ENCODE data around the gene ASB4. TPM values are rescaled to one million over a fixed set of nuclear protein-coding genes. Genes with fewer than 3 reads are reported as not detected.
"Not testable (repeated sequence)": the region's sequence is repeated elsewhere in the genome, so short reads cannot be mapped to it uniquely, and the experiment has no call there.

The ASB4 gene
- total RNA-seq, 1 donor from 2014 or later, result 6.3 TPM

DNA sequence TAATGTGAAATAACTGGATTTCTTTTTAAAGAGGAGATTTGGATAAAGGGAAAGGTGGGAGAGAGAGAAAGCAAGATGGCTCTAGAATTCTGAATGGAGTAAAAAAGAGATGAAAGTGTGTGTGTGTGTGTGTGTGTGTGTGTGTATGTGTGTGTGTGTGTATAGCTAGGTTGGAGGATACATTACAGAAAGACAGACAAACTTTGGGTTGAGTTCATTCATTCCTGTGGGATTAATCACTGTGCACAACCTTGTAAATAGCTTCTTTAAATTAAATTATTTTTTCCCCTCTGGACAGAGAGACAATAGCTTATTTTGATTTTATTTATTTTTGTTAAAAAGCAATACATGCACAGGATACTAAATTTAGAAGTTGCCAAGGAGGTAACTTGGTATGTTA lies 7.5 kb downstream of the ASB4 start:
- no peak overlapping the region for H3K4me3 ChIP-seq
- no peaks in the 10 kb centered on the region for H3K27me3 ChIP-seq (ENCODE audit: low read depth)
- intact Hi-C loops (cut with micrococcal nuclease), result no loop called here
- H3K36me3 ChIP-seq, result no peaks in the 10 kb centered on the region
- H3K9me3 ChIP-seq (replicated peaks), result no peaks in the 10 kb centered on the region
- H3K4me1 ChIP-seq, result peaks cover 14% of the 10 kb centered on the region
- no peak for DNase-seq
- TF ChIP-seq, protein P1, sequence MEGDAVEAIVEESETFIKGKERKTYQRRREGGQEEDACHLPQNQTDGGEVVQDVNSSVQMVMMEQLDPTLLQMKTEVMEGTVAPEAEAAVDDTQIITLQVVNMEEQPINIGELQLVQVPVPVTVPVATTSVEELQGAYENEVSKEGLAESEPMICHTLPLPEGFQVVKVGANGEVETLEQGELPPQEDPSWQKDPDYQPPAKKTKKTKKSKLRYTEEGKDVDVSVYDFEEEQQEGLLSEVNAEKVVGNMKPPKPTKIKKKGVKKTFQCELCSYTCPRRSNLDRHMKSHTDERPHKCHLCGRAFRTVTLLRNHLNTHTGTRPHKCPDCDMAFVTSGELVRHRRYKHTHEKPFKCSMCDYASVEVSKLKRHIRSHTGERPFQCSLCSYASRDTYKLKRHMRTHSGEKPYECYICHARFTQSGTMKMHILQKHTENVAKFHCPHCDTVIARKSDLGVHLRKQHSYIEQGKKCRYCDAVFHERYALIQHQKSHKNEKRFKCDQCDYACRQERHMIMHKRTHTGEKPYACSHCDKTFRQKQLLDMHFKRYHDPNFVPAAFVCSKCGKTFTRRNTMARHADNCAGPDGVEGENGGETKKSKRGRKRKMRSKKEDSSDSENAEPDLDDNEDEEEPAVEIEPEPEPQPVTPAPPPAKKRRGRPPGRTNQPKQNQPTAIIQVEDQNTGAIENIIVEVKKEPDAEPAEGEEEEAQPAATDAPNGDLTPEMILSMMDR (IDR thresholded peaks at IDR 0.05; ENCODE audit: borderline replicate concordance), result no peak
- H3K27ac ChIP-seq (replicated peaks), result no peak overlapping the region

DNA sequence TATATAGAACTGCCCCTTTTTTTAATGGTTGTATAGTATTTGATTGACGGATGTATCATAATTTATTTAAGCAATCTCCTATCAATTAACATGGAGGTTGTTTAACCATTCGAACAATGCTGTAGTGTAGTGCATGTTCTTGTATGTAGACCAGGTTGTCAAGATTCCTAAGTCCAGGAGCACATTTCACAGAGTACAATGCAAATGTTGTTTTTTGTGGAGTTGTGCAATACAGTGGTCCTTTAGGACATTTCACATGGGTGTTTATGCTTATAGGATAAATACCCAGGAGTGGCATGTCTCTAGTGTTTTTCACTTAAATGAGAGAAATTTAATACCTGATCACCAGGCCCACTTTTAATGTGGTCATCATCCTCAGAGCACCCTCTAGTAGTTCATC lies 8.1 kb downstream of the ASB4 start:
- no peak for DNase-seq
- Histone ChIP-seq H3K9me3 (replicated peaks) (no peaks in the 10 kb centered on the region), H3K4me1 (peaks cover 14% of the 10 kb centered on the region), H3K27ac (replicated peaks) (no peak overlapping the region), H3K4me3 (no peak overlapping the region), H3K36me3 (no peaks in the 10 kb centered on the region), H3K27me3 (ENCODE audit: low read depth) (no peaks in the 10 kb centered on the region)
- TF ChIP-seq, protein P1 (IDR thresholded peaks at IDR 0.05; ENCODE audit: borderline replicate concordance), result no peak
- intact Hi-C loops (cut with micrococcal nuclease), result no loop called here

DNA sequence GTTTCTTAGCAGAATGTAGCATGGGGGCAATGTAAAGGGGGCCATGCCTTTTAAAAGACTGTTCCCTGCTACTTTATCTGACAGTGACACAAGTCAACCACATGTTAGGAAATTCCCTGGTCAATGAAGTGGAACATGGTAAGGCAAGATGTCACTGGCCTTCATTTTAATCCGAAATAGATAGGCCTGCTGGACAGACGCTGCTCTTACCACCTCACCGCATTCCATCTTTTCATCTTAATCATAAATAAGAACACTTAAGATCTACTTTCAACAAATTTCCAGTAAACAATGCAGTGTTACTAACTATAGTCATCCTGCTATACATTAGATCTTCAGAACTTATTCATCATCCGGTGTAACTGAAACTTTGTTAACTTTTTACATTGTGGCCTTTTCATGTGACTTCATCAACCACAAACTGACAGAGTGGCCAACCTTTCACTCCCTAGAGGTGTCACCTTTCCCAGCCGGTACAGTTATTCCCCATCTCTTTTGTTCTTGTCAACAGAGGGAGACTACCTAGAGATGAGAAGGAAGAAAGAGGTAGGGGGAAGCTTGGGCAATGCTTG lies 15.6 kb downstream of the ASB4 start:
- TF ChIP-seq, protein P1 (IDR thresholded peaks at IDR 0.05; ENCODE audit: borderline replicate concordance), result no peak
- DNase-seq, result no peak
- no peaks in the 10 kb centered on the region for H3K4me1 ChIP-seq
- no peak overlapping the region for H3K4me3 ChIP-seq
- H3K9me3 ChIP-seq (replicated peaks), result no peaks in the 10 kb centered on the region
- H3K36me3 ChIP-seq, result no peaks in the 10 kb centered on the region
- no peak overlapping the region for H3K27ac ChIP-seq (replicated peaks)
- intact Hi-C loops (cut with micrococcal nuclease), result no loop called here
- H3K27me3 ChIP-seq (ENCODE audit: low read depth), result no peaks in the 10 kb centered on the region

DNA sequence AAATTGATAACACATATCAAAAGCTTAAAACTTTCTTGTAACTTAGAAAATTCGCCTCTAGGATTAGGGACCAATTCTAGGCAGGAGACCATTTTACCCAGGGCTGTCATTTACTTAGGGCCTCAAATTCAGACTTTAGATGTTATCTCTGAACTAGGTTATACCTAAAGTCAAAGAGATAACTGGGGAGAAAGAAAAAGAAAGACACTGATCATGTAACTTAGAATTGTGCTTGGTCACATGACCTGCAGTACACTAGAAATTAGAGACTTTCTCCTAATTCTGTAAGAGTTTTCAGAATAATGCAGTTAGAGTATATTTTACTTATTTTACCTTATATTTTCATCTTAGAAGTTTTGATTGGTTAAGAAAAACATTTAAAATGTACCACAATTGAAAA lies 16.7 kb downstream of the ASB4 start:
- H3K27ac ChIP-seq (replicated peaks), result no peak overlapping the region
- intact Hi-C loops (cut with micrococcal nuclease), result no loop called here
- DNase-seq, result no peak
- H3K36me3 ChIP-seq, result no peaks in the 10 kb centered on the region
- no peaks in the 10 kb centered on the region for H3K9me3 ChIP-seq (replicated peaks)
- no peaks in the 10 kb centered on the region for H3K27me3 ChIP-seq (ENCODE audit: low read depth)
- no peak overlapping the region for H3K4me3 ChIP-seq
- H3K4me1 ChIP-seq, result no peaks in the 10 kb centered on the region
- TF ChIP-seq, protein P1 (IDR thresholded peaks at IDR 0.05; ENCODE audit: borderline replicate concordance), result no peak

DNA sequence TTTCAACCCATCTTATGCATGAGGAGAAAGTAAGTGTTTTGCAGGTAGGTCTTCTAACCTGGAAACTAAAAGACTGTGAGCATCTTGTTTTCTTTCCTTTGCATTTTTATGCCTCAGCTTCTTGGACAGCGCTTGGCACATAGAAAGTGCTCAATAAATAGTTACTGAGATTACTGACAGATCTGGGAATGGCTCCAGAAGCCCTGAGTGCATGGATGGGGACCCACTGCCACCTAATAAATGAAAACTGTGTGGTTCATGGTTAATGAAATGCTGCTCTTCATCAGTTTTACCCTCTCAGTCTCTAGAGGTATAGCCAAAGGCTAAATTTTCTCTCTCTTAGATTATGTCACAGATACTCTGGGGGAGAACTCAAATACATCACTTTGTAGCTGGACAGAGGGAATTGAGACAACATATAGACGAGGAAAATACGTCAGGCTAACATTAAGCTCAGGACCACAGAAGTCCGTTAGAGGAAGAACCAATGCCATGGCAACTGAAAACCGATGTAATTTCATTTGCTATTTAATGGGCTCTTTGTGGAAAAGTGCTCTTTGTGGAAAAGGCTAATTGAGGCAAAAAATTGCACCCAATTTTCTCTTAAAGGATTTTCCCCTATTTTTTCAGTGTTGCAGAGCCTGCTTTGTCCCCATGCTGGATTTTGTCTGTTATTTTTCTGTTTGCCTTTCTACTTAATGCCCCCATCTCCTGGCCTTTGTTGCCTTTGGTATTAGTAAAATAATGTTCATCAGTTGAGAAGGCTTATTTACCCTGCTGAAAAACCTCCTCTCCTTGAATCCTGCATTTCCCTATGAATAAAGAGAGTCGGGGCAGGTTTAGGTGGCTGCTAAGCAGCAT lies 17.8 kb downstream of the ASB4 start:
- no peak for DNase-seq
- no peak overlapping the region for H3K27ac ChIP-seq (replicated peaks)
- no peaks in the 10 kb centered on the region for H3K27me3 ChIP-seq (ENCODE audit: low read depth)
- no peaks in the 10 kb centered on the region for H3K9me3 ChIP-seq (replicated peaks)
- intact Hi-C loops (cut with micrococcal nuclease), result no loop called here
- no peak overlapping the region for H3K4me3 ChIP-seq
- H3K36me3 ChIP-seq, result no peaks in the 10 kb centered on the region
- TF ChIP-seq, protein P1 (IDR thresholded peaks at IDR 0.05; ENCODE audit: borderline replicate concordance), result no peak
- no peaks in the 10 kb centered on the region for H3K4me1 ChIP-seq

DNA sequence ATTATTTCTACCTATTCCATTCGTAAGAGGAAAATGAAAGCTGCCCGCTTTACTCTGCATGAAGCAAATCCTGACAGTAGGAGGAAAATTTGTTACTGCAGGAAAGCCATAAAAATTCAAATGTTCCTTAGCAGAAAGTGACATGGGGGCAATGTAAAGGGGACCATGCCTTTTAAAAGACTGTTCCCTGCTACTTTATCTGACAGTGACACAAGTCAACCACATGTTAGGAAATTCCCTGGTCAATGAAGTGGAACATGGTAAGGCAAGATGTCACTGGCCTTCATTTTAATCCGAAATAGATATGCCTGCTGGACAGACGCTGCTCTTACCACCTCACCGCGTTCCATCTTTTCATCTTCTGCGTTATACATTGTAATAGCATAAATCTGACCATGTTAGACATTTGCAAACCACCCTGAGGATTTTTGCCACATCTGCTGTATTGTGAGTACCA lies 18.4 kb downstream of the ASB4 start:
- H3K4me1 ChIP-seq; H3K4me3 ChIP-seq; H3K36me3 ChIP-seq; H3K9me3 ChIP-seq (replicated peaks); H3K27me3 ChIP-seq (ENCODE audit: low read depth); DNase-seq; intact Hi-C loops (cut with micrococcal nuclease); H3K27ac ChIP-seq (replicated peaks): not testable (repeated sequence)

All from left ventricle myocardium inferior (tissue), 1 donor.